Natural killer cell (primary cell): Measurements from ENCODE around the gene INPP4B. TPM values are rescaled to one million over a fixed set of nuclear protein-coding genes. Genes with fewer than 3 reads are reported as not detected.

Experiments used
- ATAC-seq, 3 donors: fragments of 150-1000 bp in 2 of 3; fragments of 200-7000 bp in 1 of 3; cut with Tn5 transposase; 1 replicate in 1 of 3; 2 replicates in 2 of 3; pipeline ENCODE4 v1.10.0; 2021; ENCODE audit warnings: mild to moderate bottlenecking in 2 of 3, moderate library complexity in 2 of 3
- DNase-seq, 2 donors: peaks; one replicate each; pipeline versions ENCODE4 v3.0.0 to v3.0.0-alpha.2; 2013 to 2021; ENCODE audit warnings: mixed read lengths in 1 of 2
- H3K27ac ChIP-seq: one replicate; pipeline ENCODE4 v1.5.1; 2013; ENCODE audit warnings: mild to moderate bottlenecking, low read length
- H3K27me3 ChIP-seq: one replicate; pipeline ENCODE4 v1.6.1; 2013; ENCODE audit warnings: low read length; ENCODE audit not compliant: control insufficient read depth, insufficient read depth
- H3K36me3 ChIP-seq: one replicate; pipeline ENCODE4 v1.6.1; 2013; ENCODE audit warnings: low read length; ENCODE audit not compliant: control insufficient read depth, insufficient read depth
- H3K4me1 ChIP-seq: one replicate; pipeline ENCODE4 v1.6.1; 2013; ENCODE audit warnings: low read length; ENCODE audit not compliant: control insufficient read depth, insufficient read depth
- H3K4me3 ChIP-seq: one replicate; pipeline ENCODE4 v1.5.1; 2013; ENCODE audit warnings: low read length
- H3K9me3 ChIP-seq: one replicate; pipeline ENCODE4 v1.6.1; 2013; ENCODE audit warnings: low read length; ENCODE audit not compliant: control insufficient read depth, insufficient read depth
- H3K27ac Mint-ChIP-seq, 2 donors: one replicate each; pipeline ENCODE4 v1.8.0; 2022; ENCODE audit warnings: mild to moderate bottlenecking in 2 of 2, mixed read lengths in 2 of 2, moderate library complexity in 1 of 2
- H3K27me3 Mint-ChIP-seq, 2 donors: one replicate each; pipeline ENCODE4 v1.8.0; 2022; ENCODE audit warnings: low read depth in 2 of 2, mixed read lengths in 2 of 2
- H3K36me3 Mint-ChIP-seq: one replicate; pipeline ENCODE4 v1.8.0; 2022; ENCODE audit warnings: mixed read lengths
- H3K4me1 Mint-ChIP-seq, 2 donors: one replicate each; pipeline ENCODE4 v1.8.0; 2022; ENCODE audit warnings: mixed read lengths in 2 of 2
- H3K4me3 Mint-ChIP-seq: one replicate; pipeline ENCODE4 v1.8.0; 2022; ENCODE audit warnings: mild to moderate bottlenecking, moderate library complexity, mixed read lengths
- H3K9me3 Mint-ChIP-seq, 2 donors: one replicate each; pipeline ENCODE4 v1.8.0; 2022; ENCODE audit warnings: mixed read lengths in 2 of 2
- WGBS: methylation state at CpG from one replicate; pipeline ENCODE4 v1.1.7; 2013; ENCODE audit warnings: missing lambda C conversion rate; ENCODE audit not compliant: insufficient coverage; 5-methylcytosine and 5-hydroxymethylcytosine counted together
- intact Hi-C: fragments of 100-400 bp; cut with micrococcal nuclease; formaldehyde crosslinking; loops from one replicate; pipeline ENCODE4 v1.14.2; 2022
- total RNA-seq, 4 donors: library from RNA; stranded (reverse); fragments of 120-200 nt in 1 of 4; gene quantifications; one replicate each; pipeline versions ENCODE4 v1.2.3 to v1.2.4, GENCODE V29; 2013 to 2022
- TF ChIP-seq, protein P1 (sequence below): fragments of 200-600 bp; IDR thresholded peaks from one replicate; pipeline ENCODE4 v1.8.0; 2022; ENCODE audit warnings: antibody characterized with exemption

The INPP4B gene
- total RNA-seq, 3 donors from 2014 or later (not counting 1 experiment from before 2014, with no cell fraction given), result 2.4 to 6.2 (median 4.5) TPM

DNA sequence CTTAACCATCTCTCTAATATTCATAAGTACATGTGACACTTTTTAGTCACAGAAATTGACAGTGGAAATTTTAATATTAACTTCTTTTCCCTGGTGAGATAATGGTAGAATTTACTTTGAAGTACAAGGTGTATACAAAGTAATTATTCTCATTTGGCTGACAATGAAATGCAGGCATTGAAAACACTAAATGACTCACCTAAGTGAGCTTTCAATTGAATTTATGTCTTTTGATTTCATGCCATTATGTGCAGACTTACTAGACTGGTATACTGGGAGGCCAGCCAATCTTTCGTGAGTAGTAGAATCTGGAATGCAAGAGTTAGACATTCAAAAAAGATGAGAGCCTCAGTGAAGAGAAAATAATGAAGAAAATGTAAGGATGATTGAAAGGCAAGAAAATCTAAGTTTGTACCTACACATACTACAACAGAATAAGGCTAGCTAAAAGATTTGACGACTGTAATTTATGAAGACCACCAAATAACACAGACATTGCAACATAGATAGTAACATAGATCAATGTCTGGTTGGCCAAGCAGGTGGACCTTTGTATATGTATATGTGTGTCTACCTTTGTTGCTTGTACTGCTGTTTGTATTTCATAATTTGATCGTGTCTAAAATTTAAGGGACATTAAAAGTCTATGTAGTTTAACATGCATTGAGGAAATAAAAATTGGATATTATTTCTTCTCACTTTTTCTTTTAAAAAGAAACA is 750.1 kb downstream of the INPP4B start:
- Histone ChIP-seq H3K9me3 (no peaks in the 10 kb centered on the region), H3K27ac (no peak overlapping the region), H3K27me3 (no peaks in the 10 kb centered on the region), H3K4me3 (no peak overlapping the region), H3K4me1 (no peaks in the 10 kb centered on the region), H3K36me3 (no peaks in the 10 kb centered on the region)
- H3K36me3 Mint-ChIP-seq, result no peaks in the 10 kb centered on the region
- no peaks in the 10 kb centered on the region for H3K27me3 Mint-ChIP-seq
- WGBS, result 93% methylated on average over 1 of the region's 3 CpGs
- no peak overlapping the region for H3K27ac Mint-ChIP-seq
- no peak for ATAC-seq
- no peak for DNase-seq
- intact Hi-C loops, result no loop called here
- peaks cover 8 to 10% of the 10 kb centered on the region in 2 donors for H3K9me3 Mint-ChIP-seq
- H3K4me3 Mint-ChIP-seq, result no peak overlapping the region
- TF ChIP-seq, protein P1, sequence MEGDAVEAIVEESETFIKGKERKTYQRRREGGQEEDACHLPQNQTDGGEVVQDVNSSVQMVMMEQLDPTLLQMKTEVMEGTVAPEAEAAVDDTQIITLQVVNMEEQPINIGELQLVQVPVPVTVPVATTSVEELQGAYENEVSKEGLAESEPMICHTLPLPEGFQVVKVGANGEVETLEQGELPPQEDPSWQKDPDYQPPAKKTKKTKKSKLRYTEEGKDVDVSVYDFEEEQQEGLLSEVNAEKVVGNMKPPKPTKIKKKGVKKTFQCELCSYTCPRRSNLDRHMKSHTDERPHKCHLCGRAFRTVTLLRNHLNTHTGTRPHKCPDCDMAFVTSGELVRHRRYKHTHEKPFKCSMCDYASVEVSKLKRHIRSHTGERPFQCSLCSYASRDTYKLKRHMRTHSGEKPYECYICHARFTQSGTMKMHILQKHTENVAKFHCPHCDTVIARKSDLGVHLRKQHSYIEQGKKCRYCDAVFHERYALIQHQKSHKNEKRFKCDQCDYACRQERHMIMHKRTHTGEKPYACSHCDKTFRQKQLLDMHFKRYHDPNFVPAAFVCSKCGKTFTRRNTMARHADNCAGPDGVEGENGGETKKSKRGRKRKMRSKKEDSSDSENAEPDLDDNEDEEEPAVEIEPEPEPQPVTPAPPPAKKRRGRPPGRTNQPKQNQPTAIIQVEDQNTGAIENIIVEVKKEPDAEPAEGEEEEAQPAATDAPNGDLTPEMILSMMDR, result no peak
- H3K4me1 Mint-ChIP-seq, result no peaks in the 10 kb centered on the region

DNA sequence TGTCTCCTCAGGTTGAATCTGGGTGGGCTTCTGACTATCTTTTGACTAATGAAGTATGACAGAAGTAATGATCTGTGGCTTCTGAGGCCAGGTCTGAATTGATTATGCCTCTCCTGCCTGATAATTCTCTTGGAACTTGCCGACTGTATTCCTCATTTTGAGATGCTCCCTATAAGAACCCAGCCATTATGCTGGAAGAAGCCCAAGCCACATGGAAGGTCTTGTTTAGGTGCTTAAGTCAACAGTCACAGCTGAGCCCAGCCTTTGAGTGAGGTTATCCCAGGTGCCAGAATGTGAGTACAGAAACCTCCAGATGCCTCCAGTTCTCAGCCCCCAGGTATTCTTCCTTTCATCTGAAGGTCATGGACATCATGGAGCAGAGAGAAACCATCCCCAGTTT is 753.2 kb downstream of the INPP4B start:
- Mint-ChIP-seq H3K4me1 (no peaks in the 10 kb centered on the region), H3K27me3 (no peaks in the 10 kb centered on the region), H3K36me3 (no peaks in the 10 kb centered on the region), H3K27ac (no peak overlapping the region), H3K9me3 (peaks cover 2 to 3% of the 10 kb centered on the region in 2 donors), H3K4me3 (no peak overlapping the region)
- no peak overlapping the region for H3K27ac ChIP-seq
- H3K4me3 ChIP-seq, result no peak overlapping the region
- ATAC-seq (no peak), DNase-seq (no peak)
- intact Hi-C loops, result no loop called here
- WGBS, result 100% methylated on average over 1 of the region's 1 CpG
- H3K4me1 ChIP-seq, result no peaks in the 10 kb centered on the region
- H3K9me3 ChIP-seq, result no peaks in the 10 kb centered on the region
- H3K27me3 ChIP-seq, result no peaks in the 10 kb centered on the region
- H3K36me3 ChIP-seq, result no peaks in the 10 kb centered on the region
- TF ChIP-seq, protein P1, result no peak

DNA sequence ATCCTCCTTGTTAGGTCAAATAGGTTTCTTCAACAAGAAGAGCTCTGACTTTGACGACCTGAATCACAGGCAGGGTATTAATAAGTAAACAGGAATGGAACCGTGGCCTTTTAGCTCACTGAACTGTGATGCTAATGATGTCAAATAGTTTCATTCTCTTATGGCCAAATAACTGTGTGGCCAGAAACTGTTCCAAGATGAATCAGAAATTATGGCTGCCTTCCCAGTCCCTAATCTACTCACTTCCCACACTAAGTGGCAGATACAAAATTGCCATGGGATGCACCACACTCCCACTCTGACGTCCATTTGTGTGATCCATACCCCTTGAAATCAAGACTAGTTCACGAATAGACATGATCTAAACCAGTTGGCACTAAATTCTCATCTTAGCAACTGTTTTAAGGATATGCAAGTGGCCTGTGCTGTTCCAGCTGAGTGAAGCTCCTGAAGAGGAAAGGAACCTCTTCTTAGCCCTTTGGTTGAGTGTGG is 754.4 kb downstream of the INPP4B start:
- Mint-ChIP-seq H3K4me1 (no peaks in the 10 kb centered on the region), H3K27ac (no peak overlapping the region), H3K27me3 (no peaks in the 10 kb centered on the region), H3K9me3 (peaks cover 0 to 2% of the 10 kb centered on the region in 2 donors), H3K36me3 (no peaks in the 10 kb centered on the region), H3K4me3 (no peak overlapping the region)
- no peaks in the 10 kb centered on the region for H3K27me3 ChIP-seq
- DNase-seq, result no peak
- no peak for ATAC-seq
- H3K9me3 ChIP-seq, result no peaks in the 10 kb centered on the region
- 94% methylated on average over 4 of the region's 4 CpGs for WGBS
- H3K36me3 ChIP-seq, result no peaks in the 10 kb centered on the region
- no peak overlapping the region for H3K4me3 ChIP-seq
- no peaks in the 10 kb centered on the region for H3K4me1 ChIP-seq
- intact Hi-C loops, result no loop called here
- no peak overlapping the region for H3K27ac ChIP-seq
- TF ChIP-seq, protein P1, result no peak
